Progenitor cell of endocrine pancreas (in vitro differentiated cells): ENCODE results near the gene HYDIN. TPM values are rescaled to one million over a fixed set of nuclear protein-coding genes. Genes with fewer than 3 reads are reported as not detected.

Source experiments
- DNase-seq: peaks from one replicate; pipeline ENCODE4 v3.0.0; 2021; ENCODE audit warnings: low spot score; ENCODE audit not compliant: unreplicated experiment
- H3K27ac Mint-ChIP-seq: 2 replicates; pipeline ENCODE4 v1.8.0; 2021; ENCODE audit warnings: mild to moderate bottlenecking, moderate library complexity, mixed read lengths
- H3K27me3 Mint-ChIP-seq: 2 replicates; pipeline ENCODE4 v1.8.0; 2021; ENCODE audit warnings: mixed read lengths
- H3K36me3 Mint-ChIP-seq: 2 replicates; pipeline ENCODE4 v1.8.0; 2022; ENCODE audit warnings: mixed read lengths; ENCODE audit not compliant: insufficient read depth
- H3K4me1 Mint-ChIP-seq: 2 replicates; pipeline ENCODE4 v1.8.0; 2021; ENCODE audit warnings: low read depth, mixed read lengths
- H3K4me3 Mint-ChIP-seq: 2 replicates; pipeline ENCODE4 v1.8.0; 2021; ENCODE audit warnings: low read depth, mild to moderate bottlenecking, moderate library complexity, mixed read lengths
- H3K9me3 Mint-ChIP-seq: 2 replicates; pipeline ENCODE4 v1.8.0; 2021; ENCODE audit warnings: low read depth, mixed read lengths
- CTCF ChIP-seq: fragments of 200-600 bp; sonication (generic); IDR thresholded peaks from one replicate; pipeline ENCODE4 v1.5.0; 2021; ENCODE audit warnings: antibody characterized with exemption, mild to moderate bottlenecking; ENCODE audit not compliant: unreplicated experiment
- total RNA-seq: library from RNA; stranded (reverse); gene quantifications from 2 replicates; pipeline ENCODE4 v1.2.1, GENCODE V29; 2021

HYDIN gene
- total RNA-seq, 1 donor from 2014 or later: 21.7 TPM

GRCh38 chr16:71214746-71215381 is 15.7 kb downstream of the HYDIN start:
- no peak for DNase-seq

GRCh38 chr16:71205482-71206131 is 24.9 kb downstream of the HYDIN start:
- Mint-ChIP-seq H3K27me3 (no peaks in the 10 kb centered on the region), H3K4me1 (peaks cover 25% of the 10 kb centered on the region), H3K4me3 (no peak overlapping the region), H3K36me3 (peaks cover 33% of the 10 kb centered on the region), H3K27ac (peak overlapping the region; percentile 85), H3K9me3 (peaks cover 46% of the 10 kb centered on the region)
- no peak for TF ChIP-seq CTCF
- DNase-seq: no peak

More at GRCh38 chr16:71214746-71215381, 15.7 kb downstream of the HYDIN start:
- no peak for TF ChIP-seq CTCF
- no peak overlapping the region for H3K27ac Mint-ChIP-seq
- no peak overlapping the region for H3K4me3 Mint-ChIP-seq
- H3K27me3 Mint-ChIP-seq: no peaks in the 10 kb centered on the region
- peaks cover 6% of the 10 kb centered on the region for H3K4me1 Mint-ChIP-seq
- peaks cover 6% of the 10 kb centered on the region for H3K36me3 Mint-ChIP-seq
- peaks cover 10% of the 10 kb centered on the region for H3K9me3 Mint-ChIP-seq

- H3K27me3 Mint-ChIP-seq: no peaks in the 10 kb centered on the region
- no peak for TF ChIP-seq CTCF
- H3K27ac Mint-ChIP-seq: no peak overlapping the region
- no peak overlapping the region for H3K4me3 Mint-ChIP-seq
- peaks cover 25% of the 10 kb centered on the region for H3K4me1 Mint-ChIP-seq
- no peak for DNase-seq
- peaks cover 34% of the 10 kb centered on the region for H3K9me3 Mint-ChIP-seq
- H3K36me3 Mint-ChIP-seq: peaks cover 24% of the 10 kb centered on the region
Measured at GRCh38 chr16:71203631-71204030, 26.9 kb downstream of the HYDIN start.

- TF ChIP-seq CTCF: no peak
- no peak for DNase-seq
- Mint-ChIP-seq H3K36me3 (peaks cover 9% of the 10 kb centered on the region), H3K4me1 (peaks cover 25% of the 10 kb centered on the region), H3K9me3 (peaks cover 18% of the 10 kb centered on the region), H3K27ac (no peak overlapping the region), H3K4me3 (no peak overlapping the region), H3K27me3 (no peaks in the 10 kb centered on the region)
Measured at GRCh38 chr16:71201556-71201955, 29.0 kb downstream of the HYDIN start.

- no peak for TF ChIP-seq CTCF
- Mint-ChIP-seq H3K27me3 (no peaks in the 10 kb centered on the region), H3K9me3 (peaks cover 13% of the 10 kb centered on the region), H3K27ac (no peak overlapping the region), H3K36me3 (peaks cover 5% of the 10 kb centered on the region), H3K4me3 (no peak overlapping the region), H3K4me1 (peaks cover 23% of the 10 kb centered on the region)
- no peak for DNase-seq
Measured at GRCh38 chr16:71201054-71201453, 29.5 kb downstream of the HYDIN start.
